Measurements from ENCODE around the gene N4BP3.
A peak's percentile ranks its signal among the peaks of the same experiment; 100 is the strongest.

Gene N4BP3

DNA sequence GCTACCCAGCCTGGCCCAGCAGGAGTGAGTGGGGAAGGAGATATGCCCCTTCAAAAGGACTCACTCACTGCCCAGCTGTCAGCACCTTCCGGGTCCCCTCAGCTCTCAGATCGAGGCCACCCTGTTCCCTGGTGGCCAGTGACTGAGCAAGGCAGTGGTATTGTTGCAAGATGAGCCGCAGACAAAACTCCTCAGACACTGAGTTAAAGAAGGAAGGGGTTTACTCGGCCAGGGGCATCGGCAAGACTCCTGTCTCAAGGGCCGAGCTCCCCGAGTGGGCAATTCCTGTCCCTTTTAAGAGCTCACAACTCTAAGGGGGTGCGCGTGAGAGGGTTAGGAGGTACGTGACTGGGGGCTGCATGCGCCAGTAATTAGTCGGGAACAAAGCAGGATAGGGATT, 9.7 kb upstream of the N4BP3 start:
- no peak for DNase-seq

DNA sequence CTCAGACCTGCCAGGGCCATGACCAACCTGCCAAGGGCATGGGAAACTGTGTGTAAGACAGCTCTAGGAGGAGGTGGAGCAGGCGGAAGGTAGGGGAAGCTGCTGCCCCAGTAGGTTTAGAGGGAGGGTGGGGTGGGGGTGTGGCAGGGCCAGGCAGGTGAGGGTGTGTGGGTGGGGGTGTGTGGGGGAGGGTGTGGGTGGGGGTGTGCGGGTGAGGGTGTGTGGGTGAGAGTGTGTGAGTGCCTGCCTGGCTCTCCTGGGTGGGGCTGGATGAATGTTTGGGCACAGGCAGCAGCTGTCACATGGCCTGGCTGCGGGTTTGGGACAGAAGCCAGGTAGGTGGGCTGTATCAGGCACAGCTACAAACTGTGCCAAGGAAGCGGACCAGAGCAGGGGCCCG, 8.8 kb upstream of the N4BP3 start:
- no peak for DNase-seq

DNA sequence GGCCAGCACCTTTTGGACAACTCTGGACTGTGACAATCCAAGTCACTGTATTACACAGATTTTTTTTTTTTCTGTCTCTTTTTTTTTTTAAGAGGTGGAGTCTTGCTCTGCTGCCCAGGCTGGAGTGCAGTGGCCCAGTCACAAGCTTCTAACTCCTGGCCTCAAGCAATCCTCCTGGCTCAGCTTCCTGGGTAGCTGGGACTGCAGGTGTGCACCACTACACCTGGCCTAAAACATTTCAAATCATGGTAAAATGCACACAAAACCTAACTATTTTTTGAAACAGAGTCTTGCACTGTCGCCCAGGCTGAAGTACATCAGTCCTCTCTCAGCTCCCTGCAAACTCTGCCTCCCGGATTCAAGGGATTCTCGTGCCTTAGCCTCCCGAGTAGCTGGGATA, 7.2 kb upstream of the N4BP3 start:
- no peak for DNase-seq

DNA sequence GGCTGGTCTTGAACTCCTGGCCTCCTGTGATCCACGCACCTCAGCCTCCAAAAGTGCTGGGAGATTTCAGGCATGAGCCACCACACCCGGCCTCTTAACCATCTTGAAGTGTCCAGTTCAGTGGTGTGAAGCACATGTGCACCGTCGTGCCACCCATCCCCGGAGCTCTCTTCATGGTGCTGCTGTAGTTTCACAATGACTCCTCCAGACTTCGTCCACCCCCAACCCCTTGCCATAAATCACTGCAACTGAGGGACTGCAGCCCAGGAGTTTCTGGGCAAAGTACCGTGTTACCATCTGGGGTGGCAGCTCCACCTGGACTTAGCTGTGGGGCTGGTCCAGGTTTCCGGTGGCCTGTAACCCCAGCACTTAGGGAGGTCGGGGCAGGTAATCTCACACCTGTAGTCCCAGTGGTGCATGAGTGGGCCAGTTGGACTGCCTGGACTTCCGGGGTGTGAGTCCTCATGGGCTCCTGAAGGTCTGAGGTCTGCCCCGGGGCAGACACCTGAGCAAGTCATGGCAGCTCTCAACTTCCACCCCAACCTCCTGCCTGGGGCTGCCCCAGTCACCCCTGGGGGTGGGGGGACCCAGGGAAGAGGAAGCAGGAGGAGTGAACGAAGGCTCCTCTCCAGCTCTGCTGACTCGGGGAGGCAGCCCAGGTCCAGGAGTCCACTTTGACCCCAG, 6.6 kb upstream of the N4BP3 start:
- DNase-seq, result no peak

DNA sequence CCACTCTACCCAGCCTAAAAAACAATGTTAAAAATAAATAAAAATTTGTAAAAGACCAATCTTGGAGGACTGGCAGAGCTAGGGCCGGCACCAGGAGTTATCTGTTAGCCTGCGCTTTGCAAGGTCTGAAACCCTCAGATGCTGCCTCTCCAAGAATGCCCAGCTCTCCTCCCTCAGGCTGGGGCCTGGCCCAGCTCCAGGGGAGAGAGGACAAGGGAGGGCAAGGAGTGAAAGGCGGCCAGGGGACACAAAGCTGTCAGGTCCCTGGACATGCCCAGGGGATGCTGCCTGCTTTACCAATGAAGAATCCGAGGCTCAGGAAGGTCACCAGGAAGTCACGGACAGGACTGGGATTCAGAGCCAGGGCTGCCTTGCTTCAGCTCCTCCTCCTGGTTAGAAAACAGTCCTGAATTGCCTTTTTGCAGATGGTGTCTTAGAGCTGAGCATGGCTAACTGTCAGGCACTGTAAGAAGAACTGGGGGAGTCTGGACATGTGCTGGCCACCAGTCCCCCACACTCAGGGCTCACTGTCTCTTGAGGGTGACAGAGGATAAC, 5.5 kb upstream of the N4BP3 start:
- DNase-seq, result no peak

DNA sequence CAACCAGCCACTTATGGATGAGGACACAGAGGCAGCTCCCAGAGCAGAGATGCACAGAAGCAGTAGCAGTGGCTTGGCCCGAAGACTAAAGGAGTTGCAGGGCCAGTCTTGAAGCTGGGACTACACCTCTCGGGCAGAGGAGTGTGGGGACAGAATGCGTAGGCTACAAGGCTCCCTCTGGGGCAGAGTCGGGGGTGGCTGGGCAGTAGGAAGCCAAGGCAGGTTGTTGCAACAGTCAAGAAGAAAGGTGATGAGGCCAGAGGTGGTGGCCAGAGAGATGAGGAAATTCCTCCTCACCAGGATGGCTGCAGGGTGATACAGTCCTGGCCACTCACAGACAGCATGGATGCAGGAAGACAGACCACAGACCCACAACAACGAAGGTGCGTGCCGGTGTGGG, 4.9 kb upstream of the N4BP3 start:
- no peak for DNase-seq

DNA sequence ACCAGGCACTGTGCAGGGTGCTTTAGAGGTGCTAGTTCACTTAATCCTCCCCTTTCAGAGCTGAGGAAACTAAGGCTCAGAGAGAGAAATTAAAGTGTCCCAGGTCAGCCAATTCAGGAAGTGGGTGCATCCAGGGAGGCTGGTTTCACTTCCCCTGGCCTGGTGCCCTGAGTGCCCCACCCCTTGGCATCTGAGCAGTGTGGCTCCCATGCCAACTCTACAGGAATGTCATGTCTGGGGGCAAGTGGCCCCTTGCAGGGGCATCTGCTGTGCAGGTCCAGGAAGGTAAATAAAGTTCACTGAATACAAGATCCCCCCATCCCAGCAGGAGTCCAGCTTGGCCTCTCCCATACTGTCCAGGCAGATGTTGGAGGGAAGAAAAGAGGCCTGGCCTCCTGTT, 4.4 kb upstream of the N4BP3 start:
- no peak for DNase-seq

DNA sequence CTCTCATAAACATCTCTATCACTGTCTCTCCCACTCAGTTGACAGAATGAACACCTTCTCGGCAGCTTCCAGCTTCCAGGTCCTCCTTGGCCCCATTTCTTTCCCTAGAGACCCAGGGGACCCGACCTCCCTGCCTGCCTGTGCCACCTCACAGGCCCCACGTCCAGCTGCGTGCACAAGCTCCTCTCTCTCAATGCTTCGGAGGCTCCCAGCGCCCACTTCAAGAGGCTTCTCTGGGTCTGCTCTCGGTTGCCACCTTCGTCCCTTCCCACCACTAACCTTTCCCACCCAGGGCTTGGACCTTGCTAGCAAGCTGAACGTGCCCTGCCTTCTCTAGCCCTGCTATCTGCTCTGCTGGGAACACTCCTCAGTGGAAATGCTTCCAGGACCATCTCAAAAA, 2.8 kb upstream of the N4BP3 start:
- no peak for DNase-seq

DNA sequence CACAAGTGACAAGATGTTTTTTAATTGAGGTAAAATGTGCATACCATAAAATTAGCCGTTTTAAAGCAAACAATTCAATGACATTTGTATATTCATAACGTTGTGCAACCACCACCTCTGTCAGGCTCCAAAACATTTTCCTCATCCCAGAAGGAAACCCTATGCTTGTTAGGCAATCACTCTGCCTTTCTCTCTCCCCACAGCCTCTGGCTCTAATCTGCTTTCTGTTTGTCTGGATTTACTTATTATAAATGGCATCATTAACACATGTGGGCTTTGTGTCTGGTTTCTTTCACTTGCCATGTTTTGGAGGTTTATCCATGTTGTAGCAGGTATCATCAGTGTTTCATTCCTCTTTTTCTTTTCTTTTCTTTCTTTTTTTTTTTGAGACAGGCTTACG, 1.4 kb upstream of the N4BP3 start:
- DNase-seq, result no peak

DNA sequence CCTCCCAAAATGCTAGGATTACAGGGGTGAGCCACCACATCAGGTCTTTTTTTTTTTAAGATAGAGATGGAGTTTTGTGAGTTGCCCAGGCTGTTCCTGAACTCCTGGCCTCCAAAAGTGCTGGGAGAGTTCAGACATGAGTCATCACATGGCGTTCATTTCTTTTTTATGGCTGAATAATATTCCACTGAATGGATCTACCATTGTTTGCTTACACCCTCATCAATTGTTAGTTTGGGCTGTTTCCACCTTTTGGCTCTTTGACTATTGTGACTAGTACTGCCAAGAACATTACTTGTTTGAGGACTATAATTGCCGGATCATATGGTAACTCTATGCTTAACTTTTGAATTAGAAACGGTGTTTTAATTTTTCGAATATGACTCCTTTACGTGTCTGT, 787 bp upstream of the N4BP3 start:
- DNase-seq, result no peak

DNA sequence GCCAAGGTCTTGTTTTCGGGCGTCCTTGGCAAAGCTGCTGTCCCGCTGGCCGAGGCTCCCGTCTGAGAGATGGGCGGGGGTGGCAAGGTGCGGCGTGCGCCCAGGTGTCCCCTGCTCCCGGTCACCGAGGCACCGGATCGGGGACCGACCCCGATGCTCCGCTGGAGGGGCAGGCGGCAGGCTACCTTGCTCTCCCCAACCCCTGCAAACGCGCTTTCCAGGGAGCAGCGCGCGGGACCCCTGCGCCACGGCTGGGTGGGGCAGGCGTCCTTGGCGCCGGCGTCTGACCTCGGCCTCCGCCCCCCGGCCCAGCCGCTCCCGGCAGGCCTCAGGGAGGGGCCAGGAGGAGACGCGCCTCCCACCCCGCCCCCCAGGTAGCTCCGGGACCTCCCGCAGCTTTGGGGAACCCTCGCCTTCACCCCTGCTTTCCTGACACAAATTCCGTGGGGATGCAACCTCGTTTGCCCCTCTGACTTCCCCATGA, 551 bp downstream of the N4BP3 start:
- peak; percentile 59 for DNase-seq

DNA sequence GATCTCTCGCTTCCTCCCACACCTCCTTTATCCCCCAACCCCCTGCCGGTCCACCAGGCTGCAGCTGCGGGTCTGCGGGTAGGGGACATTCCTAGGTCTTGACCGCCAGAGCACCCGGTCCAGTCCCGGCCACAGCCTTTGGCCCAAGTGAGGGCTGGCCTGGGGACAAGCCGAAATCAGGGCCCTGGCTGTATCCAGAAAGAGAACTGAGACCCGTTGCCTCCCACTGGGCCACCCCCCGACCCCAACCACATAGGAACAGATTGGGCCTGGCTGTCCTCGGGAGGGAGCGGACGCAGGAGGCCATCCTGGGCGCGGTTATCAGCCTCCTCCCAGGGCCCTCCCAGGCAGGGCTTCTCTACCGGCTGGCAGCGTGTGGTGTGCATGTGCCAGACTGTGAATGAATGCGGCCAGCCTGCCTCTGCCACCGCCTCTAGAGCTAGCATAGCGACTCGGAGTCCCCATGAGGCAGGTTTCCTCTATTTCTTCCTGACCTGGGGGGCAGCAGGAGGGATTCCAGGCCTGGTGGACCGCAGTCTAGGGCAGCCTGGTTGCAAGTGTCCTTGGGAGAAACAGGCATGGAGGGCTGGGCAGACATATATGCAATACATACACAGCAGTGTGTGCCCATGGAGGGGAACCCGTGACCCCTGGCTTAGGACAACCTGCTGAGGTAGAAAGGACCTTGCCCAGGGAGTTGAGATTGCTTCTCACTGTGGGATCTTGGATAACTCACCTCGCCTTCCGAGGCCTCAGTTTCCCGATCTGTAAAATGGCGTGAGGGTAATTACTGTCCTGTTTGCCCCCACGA, 1.2 kb downstream of the N4BP3 start:
- peak; percentile 60 for DNase-seq

DNA sequence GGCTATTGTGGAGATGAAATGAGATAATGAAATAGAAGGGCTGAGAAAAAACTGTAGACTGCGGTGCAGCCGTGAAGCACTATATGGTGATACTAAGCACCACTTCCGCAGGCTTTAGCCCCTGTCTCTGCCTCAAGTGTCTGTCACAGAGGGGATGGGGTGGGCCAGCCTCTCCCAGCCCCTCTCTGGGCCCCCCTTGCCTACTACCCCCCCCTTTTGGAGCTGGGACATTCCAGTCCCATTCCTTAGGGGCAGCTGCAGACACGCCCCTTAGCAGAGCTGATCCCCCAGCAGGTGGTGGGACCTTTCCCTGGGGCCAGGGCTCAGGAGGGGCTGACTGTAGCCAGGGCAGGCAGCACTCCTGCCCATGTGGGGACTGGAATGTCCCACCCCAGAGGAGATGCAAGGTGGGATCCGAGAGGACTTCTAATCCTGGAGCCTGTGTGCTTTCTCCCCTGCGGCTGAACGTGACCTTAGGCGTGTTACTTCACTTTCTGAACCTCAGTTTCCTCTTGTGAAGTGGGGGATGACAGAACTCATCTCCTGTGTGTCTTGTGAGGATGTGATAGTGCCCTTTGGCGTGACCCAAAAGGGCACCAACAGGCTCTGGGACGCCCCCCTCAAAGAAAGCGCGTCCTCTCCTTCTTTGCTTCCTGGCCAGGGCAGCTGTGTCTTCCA, 1.9 kb downstream of the N4BP3 start:
- DNase-seq, result peak; percentile 44

DNA sequence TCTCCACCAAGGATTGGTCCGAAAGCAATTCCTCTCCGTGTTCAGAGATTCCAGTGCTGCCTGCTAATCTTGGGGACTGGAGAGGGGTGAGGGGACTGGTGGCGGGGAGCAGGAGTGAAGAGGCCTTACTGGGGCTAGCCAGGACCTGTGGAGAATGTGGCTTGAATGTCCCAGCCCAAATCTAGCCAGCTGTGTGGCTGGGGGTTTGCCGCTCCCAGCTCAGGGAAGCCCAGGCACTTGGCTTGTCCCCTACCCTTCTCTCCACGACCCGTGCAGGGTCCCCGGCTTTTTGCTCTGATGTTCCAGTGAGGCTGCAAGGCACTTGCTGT, 2.4 kb downstream of the N4BP3 start:
- no peak for DNase-seq

DNA sequence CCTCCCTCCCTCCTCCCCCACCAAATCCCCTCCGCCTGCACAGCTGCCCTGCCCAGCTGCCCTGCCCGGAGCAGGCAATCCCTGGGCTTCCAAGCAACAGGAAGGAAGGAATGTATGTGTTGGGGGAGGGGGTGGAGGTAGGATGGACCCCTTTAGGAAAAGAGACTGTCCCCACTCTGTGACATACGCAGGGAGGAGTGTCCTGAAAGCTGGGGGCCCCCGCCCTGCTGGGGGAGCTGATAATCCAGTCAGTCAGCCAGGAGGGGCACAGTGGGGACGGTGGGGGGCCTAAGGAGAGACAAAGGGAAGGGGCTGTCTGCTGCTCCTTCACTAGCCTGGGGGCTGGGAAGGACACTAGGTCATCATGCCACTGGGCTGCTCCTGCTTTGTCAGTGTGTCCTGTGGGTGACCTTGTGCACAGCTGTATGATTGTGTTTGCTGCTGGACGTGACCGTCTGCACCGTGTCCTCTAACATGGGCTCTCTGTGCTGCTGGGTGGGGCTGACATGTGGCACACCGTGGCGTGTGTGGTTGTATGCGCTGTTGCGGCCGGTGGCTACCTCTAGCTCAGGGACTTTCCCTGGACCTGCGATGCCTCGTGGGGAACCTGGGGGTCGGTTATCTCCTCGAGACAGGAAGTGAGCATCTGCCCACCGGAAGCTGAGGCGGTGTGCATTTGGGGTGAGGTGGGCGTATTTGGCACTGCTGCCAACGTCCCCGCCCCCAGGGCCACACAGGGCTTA, 3.0 kb downstream of the N4BP3 start:
- peak; percentile 81 for DNase-seq

DNA sequence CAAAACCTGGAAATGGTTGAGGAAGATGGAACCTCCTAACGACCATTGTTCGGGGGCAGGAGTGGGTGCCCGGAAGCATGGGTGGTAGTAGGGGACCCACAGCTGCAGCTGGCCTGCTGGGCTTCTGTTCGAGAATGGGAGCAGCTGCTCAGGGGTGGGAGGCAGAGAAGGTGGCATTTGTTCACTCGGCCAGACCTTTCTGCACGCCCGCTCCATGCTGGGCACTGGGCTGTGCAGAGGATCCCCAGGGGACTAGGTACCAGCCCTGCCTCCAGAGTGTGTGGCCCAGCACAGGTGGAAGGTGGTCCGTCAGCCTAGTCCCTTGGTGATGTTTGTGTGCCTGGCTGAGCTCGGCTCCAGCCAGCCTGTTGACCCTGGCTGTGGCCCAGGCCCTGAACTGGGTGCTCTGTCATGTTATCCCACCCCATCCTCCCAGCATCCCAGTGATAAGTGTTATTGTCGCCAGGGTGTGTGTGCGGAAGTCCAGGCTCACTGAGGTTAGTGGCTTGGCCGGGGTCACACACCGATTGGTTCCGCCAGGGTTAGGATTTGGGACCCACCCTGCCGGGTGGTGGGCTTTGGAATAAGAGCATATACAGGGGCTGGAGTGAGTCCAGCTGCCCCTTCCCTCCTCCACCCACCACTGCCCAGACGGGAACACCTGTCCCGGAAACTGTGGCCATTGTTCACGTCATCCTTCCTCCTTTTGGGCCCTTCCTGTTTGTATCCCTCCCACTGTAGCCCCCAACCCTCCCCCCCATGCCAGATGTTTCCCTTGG, 4.8 kb downstream of the N4BP3 start:
- no peak for DNase-seq

DNA sequence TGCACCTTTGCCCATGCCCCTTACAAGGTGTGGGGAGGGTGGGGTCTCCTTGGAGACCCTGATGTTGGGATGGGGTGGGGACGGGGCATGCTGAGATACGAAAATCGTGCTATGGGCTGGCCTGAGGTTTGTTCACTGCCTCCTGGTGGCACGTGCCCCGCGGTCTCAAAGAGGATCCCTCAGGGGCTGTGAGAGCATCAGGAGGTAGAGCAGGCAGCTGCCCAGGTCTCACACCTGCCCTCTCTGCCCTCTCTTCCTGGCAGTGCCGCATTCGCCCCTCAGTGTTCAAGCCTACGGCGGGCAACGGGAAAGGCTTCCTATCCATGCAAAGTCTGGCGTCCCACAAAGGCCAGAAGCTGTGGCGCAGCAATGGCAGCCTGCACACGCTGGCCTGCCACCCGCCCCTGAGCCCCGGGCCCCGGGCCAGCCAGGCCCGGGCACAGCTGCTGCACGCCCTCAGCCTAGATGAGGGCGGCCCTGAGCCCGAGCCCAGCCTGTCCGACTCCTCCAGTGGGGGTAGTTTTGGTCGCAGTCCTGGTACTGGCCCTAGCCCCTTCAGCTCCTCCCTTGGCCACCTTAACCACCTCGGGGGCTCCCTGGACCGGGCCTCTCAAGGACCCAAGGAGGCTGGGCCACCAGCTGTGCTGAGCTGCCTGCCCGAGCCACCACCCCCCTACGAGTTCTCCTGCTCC, 6.7 kb downstream of the N4BP3 start:
- no peak for DNase-seq

DNA sequence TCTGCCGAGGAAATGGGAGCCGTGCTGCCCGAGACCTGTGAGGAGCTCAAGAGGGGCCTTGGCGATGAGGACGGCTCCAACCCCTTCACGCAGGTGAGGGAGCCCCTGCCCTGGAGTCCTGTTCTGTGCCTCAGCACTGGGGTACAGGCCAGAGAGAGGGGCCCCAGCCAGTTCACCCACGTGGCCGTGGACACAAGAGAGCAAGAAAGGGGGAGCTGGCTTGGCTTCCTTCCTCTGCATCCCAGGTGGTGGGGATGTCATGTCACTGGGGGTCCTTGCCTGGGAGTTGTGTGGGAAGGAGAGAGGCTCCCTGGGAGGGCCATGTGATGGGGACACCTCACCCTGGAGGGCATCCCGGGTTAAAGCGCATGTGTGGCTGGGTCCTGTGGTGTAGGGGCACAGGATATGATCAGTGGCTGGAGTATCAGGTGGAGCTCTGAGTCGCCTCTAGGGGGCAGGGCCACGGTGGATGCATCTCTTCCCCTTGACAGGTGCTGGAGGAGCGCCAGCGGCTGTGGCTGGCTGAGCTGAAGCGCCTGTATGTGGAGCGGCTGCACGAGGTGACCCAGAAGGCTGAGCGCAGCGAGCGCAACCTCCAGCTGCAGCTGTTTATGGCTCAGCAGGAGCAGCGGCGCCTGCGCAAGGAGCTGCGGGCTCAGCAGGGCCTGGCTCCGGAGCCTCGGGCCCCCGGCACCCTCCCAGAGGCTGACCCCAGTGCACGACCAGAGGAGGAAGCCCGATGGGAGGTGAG, 7.5 kb downstream of the N4BP3 start:
- peak; percentile 83 for DNase-seq

DNA sequence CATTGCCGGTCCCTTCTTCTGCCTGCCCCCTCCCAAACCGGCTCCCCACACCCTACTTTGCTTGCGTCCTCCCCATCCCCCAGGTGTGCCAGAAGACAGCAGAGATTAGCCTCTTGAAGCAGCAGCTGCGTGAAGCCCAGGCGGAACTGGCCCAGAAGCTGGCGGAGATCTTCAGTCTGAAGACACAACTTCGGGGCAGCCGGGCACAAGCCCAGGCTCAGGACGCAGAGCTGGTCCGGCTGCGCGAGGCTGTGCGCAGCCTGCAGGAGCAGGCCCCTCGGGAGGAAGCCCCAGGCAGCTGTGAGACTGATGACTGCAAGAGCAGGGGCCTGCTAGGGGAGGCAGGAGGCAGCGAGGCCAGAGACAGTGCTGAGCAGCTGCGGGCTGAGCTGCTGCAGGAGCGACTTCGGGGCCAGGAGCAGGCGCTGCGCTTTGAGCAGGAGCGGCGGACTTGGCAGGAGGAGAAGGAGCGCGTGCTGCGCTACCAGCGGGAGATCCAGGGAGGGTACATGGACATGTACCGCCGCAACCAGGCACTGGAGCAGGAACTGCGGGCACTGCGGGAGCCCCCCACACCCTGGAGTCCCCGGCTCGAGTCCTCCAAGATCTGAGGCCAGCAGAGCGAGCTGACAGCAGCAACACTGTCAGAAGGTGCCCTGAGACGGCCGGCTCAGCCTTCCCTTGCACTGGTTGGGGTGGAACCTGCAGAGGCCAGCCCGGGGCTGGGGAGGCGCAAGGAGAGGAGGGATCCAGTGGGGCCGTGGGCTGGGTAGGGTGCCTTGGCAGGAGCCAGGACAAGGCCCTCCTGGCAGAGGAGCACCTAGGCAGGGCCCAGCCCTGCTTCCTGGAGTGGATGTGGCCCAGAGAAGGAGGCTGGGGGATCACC, 8.3 kb downstream of the N4BP3 start:
- DNase-seq, result no peak

DNA sequence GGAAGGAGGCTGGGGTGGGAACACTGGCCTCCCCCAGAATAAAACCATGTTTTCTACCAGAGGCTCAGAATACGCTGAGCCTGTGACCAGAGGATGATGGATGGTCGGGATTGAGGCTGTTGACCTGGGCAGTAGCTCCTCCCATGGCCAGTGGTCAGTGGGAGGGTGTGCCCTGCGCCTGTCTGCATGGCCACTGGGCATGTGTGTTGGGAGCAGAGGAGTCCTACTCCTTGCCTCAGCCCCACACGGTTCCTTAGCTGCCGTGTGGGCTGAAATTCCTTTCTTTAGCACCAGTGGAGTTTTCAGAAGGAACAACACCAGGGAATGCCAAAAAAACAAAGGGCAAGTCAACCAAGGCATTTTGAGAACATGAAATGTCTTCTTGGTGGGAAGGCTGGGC, 9.0 kb downstream of the N4BP3 start:
- DNase-seq, result no peak
